ENCODE results near the gene PIGR. TPM values are rescaled to one million over a fixed set of nuclear protein-coding genes. Genes with fewer than 3 reads are reported as not detected.

PIGR gene, protein sequence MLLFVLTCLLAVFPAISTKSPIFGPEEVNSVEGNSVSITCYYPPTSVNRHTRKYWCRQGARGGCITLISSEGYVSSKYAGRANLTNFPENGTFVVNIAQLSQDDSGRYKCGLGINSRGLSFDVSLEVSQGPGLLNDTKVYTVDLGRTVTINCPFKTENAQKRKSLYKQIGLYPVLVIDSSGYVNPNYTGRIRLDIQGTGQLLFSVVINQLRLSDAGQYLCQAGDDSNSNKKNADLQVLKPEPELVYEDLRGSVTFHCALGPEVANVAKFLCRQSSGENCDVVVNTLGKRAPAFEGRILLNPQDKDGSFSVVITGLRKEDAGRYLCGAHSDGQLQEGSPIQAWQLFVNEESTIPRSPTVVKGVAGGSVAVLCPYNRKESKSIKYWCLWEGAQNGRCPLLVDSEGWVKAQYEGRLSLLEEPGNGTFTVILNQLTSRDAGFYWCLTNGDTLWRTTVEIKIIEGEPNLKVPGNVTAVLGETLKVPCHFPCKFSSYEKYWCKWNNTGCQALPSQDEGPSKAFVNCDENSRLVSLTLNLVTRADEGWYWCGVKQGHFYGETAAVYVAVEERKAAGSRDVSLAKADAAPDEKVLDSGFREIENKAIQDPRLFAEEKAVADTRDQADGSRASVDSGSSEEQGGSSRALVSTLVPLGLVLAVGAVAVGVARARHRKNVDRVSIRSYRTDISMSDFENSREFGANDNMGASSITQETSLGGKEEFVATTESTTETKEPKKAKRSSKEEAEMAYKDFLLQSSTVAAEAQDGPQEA
- total RNA-seq, result not detected

DNA sequence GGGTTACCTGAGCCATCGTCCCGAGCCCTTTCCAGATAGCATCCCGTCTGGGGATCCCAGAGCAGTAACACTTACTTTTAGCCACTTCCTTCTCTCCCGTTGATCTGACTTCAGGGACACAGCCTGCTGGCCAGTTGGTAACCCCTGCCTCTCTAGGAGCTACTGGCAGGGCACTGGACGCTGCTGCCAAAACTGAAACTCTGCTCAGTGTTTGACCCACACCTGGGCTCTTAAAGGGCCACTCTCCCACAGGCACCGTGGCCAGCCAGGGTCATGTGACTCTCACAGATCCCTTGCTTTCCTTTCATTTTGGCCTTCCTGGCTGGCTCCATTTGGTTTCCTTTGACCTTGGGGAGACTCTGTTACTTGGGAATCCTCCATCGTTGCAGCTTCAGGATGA lies at the start of gene PIGR:
Gene PIGR, minus strand, starts transcription at position 206 of the 400 bp plus-strand sequence. CDS start 5,935 bp downstream, outside the sequence.

DNA sequence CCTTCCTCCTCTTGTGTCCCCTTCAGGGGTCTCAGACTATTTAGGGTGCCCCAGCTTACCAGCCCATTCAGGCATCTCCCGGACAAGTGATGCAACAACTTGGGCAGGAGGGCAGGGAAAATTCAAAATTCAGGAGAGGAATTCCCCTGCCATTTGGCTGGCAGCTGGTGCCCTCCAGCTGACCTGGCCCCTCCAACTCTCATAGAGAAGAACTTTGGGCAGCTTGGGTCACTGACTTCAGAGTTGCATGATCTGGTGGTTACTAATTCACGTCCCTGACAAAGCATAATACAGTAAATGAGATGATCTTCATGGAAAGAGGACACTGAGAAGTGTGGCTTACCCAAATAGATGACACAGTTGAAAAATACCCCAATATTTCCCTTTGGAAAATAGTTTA lies 24.2 kb upstream of the PIGR start, which contains the start of gene FCAMR:
Gene FCAMR, minus strand, starts transcription at position 15 of the 400 bp plus-strand sequence. CDS start 335 bp downstream, outside the sequence.

DNA sequence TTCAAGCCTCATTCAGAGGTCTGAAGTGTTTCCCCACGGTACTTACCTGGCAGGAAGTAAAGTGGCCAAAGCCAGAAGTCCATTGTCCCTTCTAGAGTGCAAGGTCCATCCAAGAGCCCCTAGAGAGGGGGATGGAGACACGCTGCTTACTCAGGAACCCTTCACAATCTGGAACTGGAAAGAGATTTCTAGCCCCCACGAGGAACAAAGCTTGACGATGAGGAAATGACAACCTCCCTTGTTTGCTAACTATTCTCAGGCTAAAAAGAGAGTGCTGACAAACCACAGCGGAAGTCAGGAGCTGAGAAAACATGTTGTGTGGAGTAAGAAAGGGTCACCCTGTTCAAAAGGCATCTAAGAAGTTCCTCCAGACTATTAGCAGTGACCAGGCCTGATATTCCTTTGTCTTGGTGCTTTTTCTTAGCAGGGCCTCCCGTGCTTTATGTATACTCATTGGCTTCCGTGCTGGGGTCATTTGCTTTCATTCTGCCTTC lies 24.4 kb downstream of the PIGR start, which contains the start of gene FCMR:
Gene FCMR, minus strand, starts transcription at position 170 of the 494 bp plus-strand sequence. Its CDS starts 87 bp downstream, at position 83.

DNA sequence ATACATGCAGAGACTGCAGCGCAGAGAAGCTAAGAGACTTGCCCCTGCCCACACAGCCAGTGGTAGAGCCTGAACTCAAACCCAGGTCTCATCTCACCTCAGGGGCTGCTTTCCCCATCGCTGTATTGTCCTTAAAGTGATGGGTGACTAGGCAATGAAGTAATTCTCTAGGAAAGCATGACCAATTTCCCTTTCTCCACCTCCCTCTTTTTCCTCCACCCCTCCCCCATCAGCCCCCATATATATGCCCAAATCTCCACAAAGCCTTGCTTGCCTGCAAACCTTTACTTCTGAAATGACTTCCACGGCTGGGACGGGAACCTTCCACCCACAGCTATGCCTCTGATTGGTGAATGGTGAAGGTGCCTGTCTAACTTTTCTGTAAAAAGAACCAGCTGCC lies 49.1 kb downstream of the PIGR start, which contains the start of gene IL24:
Gene IL24, plus strand, starts transcription at position 269 of the 400 bp plus-strand sequence. CDS start 390 bp downstream, outside the sequence.

Other genes with a start within 250 kb of the PIGR start
- not detected for gene IL19, start 175.7 kb downstream of the PIGR start, total RNA-seq
- not detected for gene IL10, start 174.0 kb downstream of the PIGR start, total RNA-seq
- gene IL20, start 80.8 kb downstream of the PIGR start, total RNA-seq, result not detected
- under 1 TPM; 0.33 to 0.60 TPM for gene IL24, start 49.0 kb downstream of the PIGR start, total RNA-seq
- gene FCMR, start 24.5 kb downstream of the PIGR start, total RNA-seq, result 100 to 1,000 TPM; 221 to 226 TPM
- gene FCAMR, start 24.0 kb upstream of the PIGR start, total RNA-seq, result not detected
- gene C1orf116, start 86.3 kb upstream of the PIGR start, total RNA-seq, result not detected
- gene YOD1, start 104.7 kb upstream of the PIGR start, total RNA-seq, result 1 to 10 TPM; 7.3 to 7.7 TPM
- 1 to 10 TPM; 4.7 to 4.9 TPM for gene PFKFB2, start 106.8 kb upstream of the PIGR start, total RNA-seq
- gene C4BPB, start 142.4 kb upstream of the PIGR start, total RNA-seq, result 1 to 10 TPM; 3.0 to 4.2 TPM
- not detected for gene C4BPA, start 157.8 kb upstream of the PIGR start, total RNA-seq

All from activated naive CD4-positive, alpha-beta T cell treated with anti-CD3 and anti-CD28 coated beads, Interleukin-2, amount 10 ng/mL, durations not matched to agents 5 hours and 36 hours (primary cell).